Esophagus squamous epithelium (tissue), 4 donors: Measurements from ENCODE around the gene LIME1.

Experiments
- CTCF ChIP-seq, 6 experiments: fragments of 450-650 bp in 4 of 6; fragments of 200-600 bp in 2 of 6; sonication (generic) in 2 of 6; IDR thresholded peaks; one replicate each; pipeline ENCODE4 v1.5.1; 2016 to 2019; ENCODE audit warnings: antibody characterized with exemption in 6 of 6, mild to moderate bottlenecking in 4 of 6, moderate library complexity in 4 of 6
- POLR2A ChIP-seq, 4 donors: fragments of 450-650 bp; IDR thresholded peaks; one replicate each; pipeline ENCODE4 v1.6.1; 2017; ENCODE audit warnings: antibody characterized with exemption in 4 of 4, mild to moderate bottlenecking in 4 of 4, moderate library complexity in 3 of 4

- TF ChIP-seq CTCF (IDR thresholded peaks at IDR 0.05) (no peak), POLR2A (IDR thresholded peaks at IDR 0.05) (no peak)
Measured at GRCh38 chr20:63708301-63709148, 27.9 kb upstream of the LIME1 start.
